NCI-H446 (cell line): ENCODE measurements around the gene MTO1.
A peak's percentile ranks its signal among the peaks of the same experiment; 100 is the strongest.
"Not testable (repeated sequence)": the region's sequence is repeated elsewhere in the genome, so short reads cannot be mapped to it uniquely, and the experiment has no call there.

Experiments used
- DNase-seq, 2 experiments: peaks; one replicate each; lab custom pipeline; 2025; lab: John Stamatoyannopoulos, UW

Gene MTO1, protein sequence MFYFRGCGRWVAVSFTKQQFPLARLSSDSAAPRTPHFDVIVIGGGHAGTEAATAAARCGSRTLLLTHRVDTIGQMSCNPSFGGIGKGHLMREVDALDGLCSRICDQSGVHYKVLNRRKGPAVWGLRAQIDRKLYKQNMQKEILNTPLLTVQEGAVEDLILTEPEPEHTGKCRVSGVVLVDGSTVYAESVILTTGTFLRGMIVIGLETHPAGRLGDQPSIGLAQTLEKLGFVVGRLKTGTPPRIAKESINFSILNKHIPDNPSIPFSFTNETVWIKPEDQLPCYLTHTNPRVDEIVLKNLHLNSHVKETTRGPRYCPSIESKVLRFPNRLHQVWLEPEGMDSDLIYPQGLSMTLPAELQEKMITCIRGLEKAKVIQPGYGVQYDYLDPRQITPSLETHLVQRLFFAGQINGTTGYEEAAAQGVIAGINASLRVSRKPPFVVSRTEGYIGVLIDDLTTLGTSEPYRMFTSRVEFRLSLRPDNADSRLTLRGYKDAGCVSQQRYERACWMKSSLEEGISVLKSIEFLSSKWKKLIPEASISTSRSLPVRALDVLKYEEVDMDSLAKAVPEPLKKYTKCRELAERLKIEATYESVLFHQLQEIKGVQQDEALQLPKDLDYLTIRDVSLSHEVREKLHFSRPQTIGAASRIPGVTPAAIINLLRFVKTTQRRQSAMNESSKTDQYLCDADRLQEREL

GRCh38 chr6:73461537-73462350 is at the start of gene MTO1:
Gene MTO1, plus strand, starts transcription at chr6:73461737. Its CDS starts 118 bp downstream, at chr6:73461855.
- DNase-seq: peak; percentile 71 to 82

DNA sequence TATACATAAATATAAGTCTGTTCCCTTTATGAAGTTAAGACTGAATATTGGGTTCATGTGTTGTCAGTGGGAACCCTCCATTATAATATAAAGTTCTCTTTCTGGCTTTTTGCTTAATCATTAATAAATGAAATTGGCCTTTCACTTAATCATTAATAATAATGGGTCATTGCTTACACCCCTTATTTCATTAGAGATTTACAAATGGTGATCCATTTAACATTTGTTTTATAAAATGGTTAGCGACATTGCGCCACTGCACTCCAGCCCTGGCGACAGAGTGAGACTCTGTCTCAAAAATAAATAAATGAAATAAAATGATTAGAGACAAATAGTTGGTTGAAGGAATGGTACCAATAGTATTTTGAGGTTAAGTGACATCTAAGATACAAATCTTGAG is 48.4 kb upstream of the MTO1 start:
- no peak for DNase-seq

DNA sequence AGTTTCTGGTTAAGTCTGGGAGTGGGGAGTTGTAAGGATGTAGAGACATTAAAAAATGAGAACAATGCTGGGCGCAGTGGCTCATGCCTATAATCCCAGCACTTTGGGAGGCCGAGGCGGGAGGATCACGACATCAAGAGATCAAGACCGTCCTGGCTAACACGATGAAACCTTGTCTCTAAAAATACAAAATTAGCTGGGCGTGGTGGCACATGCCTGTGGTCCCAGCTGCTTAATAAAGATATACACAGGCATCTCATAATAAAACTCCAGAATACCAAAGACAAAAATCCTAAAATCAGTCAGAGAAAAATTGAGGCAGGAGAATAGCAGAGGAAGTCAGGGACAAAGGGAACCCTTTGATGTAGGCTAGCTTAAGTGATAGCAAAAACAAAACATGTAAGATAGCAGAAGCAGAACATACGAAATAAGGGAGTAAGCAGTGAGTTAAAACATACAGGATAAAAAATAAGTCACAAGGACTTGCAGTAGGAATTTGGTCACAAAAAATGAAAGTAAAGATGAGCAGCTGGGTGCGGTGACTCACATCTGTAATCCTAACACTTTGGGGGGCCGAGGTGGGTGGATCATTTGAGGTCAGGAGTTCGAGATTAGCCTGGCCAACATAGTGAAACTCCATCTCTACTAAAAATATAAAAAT is 43.3 kb upstream of the MTO1 start:
- no peak for DNase-seq

- no peak for DNase-seq
These were observed 40.0 kb upstream of the MTO1 start for GRCh38 chr6:73421534-73421933.

- no peak for DNase-seq
These were observed 26.3 kb upstream of the MTO1 start for GRCh38 chr6:73435236-73435635.

- DNase-seq: no peak
These were observed 18.0 kb upstream of the MTO1 start for GRCh38 chr6:73443555-73443954.

DNA sequence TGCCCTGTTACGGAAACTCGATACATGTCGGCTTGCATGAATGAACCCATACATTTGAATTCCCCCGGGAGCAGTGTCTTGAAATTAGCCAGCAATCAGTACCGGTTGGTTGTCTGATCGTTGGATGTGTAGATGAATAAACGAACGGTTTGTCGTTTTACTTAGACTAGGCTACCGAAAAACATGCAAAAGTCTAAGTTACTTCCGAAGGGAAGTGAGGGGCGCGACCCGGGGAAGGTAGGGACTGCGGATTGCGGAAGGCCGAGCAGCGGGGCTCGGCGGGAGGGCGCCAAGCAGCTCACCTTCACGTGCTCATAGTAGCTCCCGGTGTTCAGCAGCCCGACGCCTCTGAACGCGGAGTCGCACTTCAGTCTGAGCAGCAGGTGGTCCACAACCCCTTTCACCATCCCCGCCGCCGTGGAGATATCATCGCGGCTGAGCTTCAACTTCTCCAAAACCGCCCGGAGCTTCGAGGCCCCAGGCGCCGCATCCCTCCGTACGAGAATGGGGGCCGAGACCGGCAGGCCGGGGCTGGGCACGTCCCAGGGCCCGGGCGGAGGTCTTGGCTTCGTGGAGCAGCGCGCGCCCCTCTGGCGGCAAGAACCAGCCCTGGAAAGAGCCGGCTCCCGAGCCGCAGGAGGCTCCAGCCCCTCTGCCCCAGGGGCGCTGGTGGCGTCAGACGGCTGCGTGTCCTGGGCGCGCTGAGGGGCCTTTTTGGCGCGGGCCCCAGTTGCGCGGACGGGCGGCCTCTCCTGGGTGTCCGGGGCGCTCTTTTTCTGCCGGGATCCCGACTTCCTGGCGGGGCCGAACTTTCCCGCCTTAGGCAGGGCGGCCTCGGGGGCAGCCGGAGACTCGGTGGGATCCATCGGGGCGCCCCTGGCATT is 10.1 kb upstream of the MTO1 start:
- peak in 1 of 2 experiments; percentile 10 for DNase-seq

DNA sequence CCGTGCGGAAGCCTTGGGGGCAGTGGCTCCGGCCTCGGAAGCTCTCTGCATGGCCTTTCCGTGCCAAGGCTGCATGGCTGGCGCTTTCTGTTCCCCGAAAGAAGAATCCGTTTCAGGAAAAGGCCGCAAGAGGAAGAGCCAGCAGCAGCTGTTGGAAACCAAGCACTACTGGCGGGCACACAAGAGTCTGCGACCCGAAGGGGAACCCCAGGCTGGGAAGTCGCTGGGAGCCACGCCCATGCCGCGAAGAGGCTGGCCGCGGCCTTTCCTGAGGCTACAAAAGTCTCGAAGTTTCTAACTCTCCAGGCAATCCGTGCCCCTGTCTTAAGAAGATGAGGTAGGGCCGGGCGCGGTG is 9.5 kb upstream of the MTO1 start, which contains the start of gene CGAS:
Gene CGAS (minus strand): TSS at position 191 of the 355 bp plus-strand sequence. CDS start 116 bp downstream, at position 75.
- DNase-seq: no peak

DNA sequence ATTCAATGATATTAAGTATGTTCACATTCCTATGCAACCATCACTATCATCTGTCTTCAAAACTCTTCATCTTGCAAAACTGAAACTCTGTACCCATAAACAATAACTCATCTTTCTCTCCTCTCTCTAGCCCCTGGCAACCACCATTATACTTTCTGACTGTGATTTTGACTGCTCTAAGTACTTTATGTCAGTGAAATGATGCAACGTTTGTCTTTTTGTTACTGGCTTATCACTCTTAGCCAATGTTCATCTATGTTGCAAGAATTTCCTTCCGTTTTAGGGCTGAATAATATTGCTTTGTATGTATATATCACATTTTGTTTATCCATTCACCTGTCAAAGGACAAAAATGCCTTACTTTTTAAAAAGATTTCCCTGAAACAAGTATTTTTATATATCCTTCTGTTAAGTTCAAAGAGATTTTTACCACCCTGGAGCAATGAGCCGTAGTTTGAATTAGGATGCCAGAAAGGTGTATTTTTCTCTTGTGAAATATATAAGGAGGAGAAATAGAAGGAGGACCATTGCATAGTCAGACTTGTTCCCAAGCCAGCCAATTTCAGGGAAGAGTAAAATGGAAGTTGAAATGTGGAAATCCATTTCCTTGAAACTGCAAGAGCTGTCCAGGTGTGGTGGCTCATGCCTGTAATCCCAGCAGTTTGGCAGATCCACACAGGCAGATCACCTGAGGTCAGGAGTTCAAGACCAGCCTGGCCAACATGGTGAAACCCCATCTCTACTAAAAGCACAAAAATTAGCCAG is 5.5 kb upstream of the MTO1 start:
- no peak for DNase-seq

GRCh38 chr6:73459474-73459873 is 2.1 kb upstream of the MTO1 start:
- not testable (repeated sequence) for DNase-seq

DNA sequence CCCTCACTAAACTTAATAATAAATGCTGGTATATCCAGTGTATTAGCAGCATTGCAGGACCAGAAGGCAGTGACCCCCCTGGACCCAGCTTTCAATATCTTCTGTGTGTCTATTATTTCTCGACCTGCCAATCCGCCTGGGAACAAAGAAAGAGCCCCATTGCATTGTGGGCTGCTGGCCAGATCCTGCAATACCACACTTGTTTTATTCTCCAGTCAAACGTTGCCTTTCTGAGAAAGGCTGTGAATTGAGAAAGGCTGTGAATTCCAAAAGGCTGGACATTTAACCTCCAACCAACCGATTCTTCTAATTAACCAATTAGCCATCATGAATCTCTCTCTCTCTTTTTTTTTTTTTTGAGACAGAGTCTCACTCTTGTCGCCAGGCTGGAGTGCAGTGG is 1.5 kb upstream of the MTO1 start:
- no peak for DNase-seq

DNA sequence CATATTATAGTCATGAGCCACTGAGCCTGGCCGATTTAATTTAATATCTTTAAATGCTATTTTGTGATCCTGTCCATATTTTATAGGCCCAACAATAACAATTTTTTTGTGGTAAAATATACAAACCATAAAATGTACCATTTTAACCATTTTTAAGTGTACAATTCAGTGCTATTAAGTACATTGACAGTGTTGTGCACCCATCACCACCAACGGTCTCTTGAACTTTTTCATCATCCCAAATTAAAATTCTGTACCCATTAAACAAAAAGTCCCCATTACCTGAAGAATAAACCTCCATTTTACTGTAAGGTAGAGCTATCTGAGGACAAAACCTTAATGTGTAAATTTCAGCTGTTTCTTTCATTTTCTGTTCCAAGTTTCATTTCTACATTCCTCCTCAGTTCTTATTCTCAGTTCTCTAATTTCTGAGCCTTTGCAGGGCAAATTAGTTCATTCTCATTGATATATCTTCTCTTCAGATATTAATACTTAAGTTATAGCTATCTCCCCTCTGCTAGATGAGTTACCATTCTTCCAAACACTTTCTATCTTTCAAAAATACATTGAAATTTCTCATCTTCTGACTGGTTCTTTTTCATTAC is 10.3 kb downstream of the MTO1 start:
- no peak for DNase-seq

GRCh38 chr6:73476723-73477122 is 15.2 kb downstream of the MTO1 start:
- no peak for DNase-seq

DNA sequence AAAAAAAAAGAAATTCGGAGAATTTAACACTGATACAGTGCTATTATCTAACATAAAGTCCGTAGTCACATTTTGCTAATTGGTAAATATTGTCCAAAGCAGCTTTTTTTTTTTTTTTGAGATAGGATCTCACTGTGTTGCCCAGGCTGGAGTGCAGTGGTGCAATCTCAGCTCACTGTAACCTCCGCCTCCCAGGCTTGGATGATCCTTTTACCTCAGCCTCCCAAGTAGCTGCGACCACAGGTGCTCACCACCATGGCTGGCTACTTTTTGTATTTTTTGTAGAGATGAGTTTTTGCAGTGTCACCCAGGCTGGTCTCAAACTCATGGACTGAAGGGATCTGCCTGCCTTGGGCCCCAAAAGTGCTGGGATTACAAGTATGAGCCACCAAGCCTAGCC is 15.9 kb downstream of the MTO1 start:
- DNase-seq: no peak

DNA sequence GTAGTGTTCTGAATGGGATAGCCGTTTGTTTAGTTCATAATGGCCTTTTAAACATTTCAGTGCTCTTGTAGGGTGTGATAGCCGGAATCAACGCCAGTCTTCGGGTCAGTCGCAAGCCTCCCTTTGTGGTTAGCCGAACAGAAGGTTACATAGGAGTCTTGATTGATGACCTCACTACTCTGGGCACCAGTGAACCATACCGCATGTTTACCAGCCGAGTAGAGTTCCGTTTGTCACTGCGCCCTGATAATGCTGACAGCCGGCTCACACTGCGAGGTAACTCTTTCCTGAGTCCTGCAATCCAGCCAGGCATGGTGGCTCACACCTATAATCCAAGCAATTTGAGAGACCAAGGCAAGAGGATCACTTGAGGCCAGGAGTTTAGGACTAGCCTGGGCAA is 20.4 kb downstream of the MTO1 start:
- DNase-seq: no peak

DNA sequence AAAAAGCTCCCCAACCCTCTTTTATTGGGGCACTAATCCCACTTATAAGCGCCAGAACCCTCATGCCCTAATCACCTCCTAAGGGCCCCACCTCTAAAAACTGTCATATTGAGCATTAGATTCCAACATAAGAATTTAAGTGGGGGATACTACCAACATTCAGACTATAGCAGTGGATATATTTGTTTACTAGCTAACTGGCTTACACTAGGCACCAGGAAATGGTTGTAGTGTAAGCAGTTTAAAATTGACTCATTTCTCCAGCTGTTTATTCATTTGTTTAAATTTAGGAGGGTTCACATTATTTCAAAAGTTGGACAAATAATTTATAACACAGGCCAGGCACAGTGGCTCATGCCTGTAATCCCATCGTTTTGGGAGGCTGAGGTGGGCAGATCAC is 22.9 kb downstream of the MTO1 start:
- DNase-seq: no peak

- DNase-seq: no peak
These were observed 25.9 kb downstream of the MTO1 start for GRCh38 chr6:73487473-73487872.

DNA sequence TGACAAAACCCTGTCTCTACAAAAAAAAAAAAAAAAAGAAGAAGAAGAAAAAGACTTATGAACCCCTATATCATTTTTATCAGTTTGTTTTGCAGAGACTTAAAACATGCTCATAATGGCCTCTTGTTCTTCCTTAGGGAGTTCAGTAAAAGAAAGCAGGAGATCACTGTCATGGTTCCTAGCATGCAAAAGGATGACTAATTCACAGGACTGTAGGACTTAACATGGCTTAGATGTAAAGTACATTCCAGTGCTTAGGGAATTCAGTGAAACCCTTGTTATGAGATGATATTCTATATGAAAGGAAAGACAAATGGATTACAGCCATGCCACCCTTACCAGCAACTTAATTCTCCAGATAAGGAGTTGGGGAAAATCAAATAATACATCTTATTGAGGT is 29.8 kb downstream of the MTO1 start:
- DNase-seq: no peak

DNA sequence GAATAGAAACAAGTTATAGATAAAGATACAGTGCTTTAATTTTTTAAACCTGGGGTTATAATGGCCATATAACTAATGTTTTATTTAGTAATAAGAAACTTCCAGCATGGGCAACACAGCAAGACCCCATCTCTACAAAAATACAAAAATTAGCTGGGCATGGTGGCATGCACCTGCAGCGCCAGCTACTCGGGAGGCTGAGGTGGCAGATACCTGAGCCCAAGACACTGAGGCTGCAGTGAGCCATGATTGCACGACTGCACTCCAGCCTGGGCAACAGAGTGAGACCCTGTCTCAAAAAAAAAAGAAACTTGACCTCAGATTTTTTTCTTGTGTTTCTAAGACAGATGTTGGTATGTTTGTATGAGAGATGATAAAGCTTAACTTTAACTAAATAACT is 36.4 kb downstream of the MTO1 start:
- DNase-seq: no peak
